Neural progenitor cell (in vitro differentiated cells): ENCODE measurements around the gene CBY1.

Experiments used
- CTCF ChIP-seq: fragments of 200-600 bp; sonication (generic); IDR thresholded peaks from 2 replicates; pipeline ENCODE4 v1.5.1; 2017; ENCODE audit warnings: antibody characterized with exemption, mild to moderate bottlenecking
- EZH2 ChIP-seq: fragments of 200-600 bp; sonication (generic); IDR thresholded peaks from 2 replicates; pipeline ENCODE4 v1.6.1; 2017; ENCODE audit warnings: antibody characterized with exemption, mild to moderate bottlenecking, moderate library complexity

- TF ChIP-seq CTCF: no peak
- TF ChIP-seq EZH2: no peak
Measured at GRCh38 chr22:38697425-38698089, 41.1 kb downstream of the CBY1 start.
